Tibial artery (tissue), 4 donors: ENCODE data around the gene KCNK5.

Source experiments
- DNase-seq, 2 donors: peaks; one replicate each; pipeline ENCODE4 v3.0.0-alpha.2; 2019
- H3K27ac ChIP-seq, 2 donors: fragments of 200-600 bp; sonication (generic) in 1 of 2; 1 replicate in 1 of 2; 2 replicates in 1 of 2; pipeline ENCODE4 v1.5.1; 2018 to 2019; ENCODE audit warnings: mild to moderate bottlenecking in 1 of 2
- H3K27me3 ChIP-seq, 2 donors: fragments of 200-600 bp; sonication (generic) in 1 of 2; one replicate each; pipeline versions ENCODE4 v1.5.1 to v1.6.0; 2016 to 2019
- H3K36me3 ChIP-seq, 3 donors: fragments of 200-600 bp; sonication (generic) in 2 of 3; one replicate each; pipeline ENCODE4 v1.5.1; 2016 to 2019; ENCODE audit warnings: mild to moderate bottlenecking in 2 of 3
- H3K4me1 ChIP-seq, 4 donors: fragments of 200-600 bp; sonication (generic) in 2 of 4; 1 replicate in 3 of 4; 2 replicates in 1 of 4; pipeline ENCODE4 v1.5.1; 2016 to 2019
- H3K4me3 ChIP-seq, 2 donors: fragments of 200-600 bp; sonication (generic) in 1 of 2; 1 replicate in 1 of 2; 2 replicates in 1 of 2; pipeline ENCODE4 v1.5.1; 2018 to 2019; ENCODE audit warnings: mild to moderate bottlenecking in 2 of 2
- H3K9me3 ChIP-seq, 3 donors: fragments of 200-600 bp; sonication (generic) in 1 of 3; one replicate each; pipeline ENCODE4 v1.5.1; 2016 to 2019
- CTCF ChIP-seq, 2 experiments: fragments of 200-600 bp in 1 of 2; fragments of 450-650 bp in 1 of 2; IDR thresholded peaks; one replicate each; pipeline ENCODE4 v1.5.1; 2017 to 2019; ENCODE audit warnings: antibody characterized with exemption in 2 of 2, mild to moderate bottlenecking in 1 of 2, moderate library complexity in 1 of 2
- intact Hi-C: fragments of 100-400 bp; cut with DNase I; formaldehyde crosslinking; loops from one replicate; pipeline ENCODE4 v1.15.0; 2023; ENCODE audit warnings: low total_unique reads

Gene KCNK5

GRCh38 chr6:39225946-39226437 lies 3.3 kb downstream of the KCNK5 start:
- Histone ChIP-seq H3K27me3 (peaks cover 0 to 29% of the 10 kb centered on the region in 2 donors), H3K36me3 (no peaks in the 10 kb centered on the region), H3K4me3 (no peak overlapping the region), H3K27ac (no peak overlapping the region), H3K4me1 (peaks cover 0 to 16% (median 10%) of the 10 kb centered on the region in 4 donors), H3K9me3 (no peaks in the 10 kb centered on the region)
- no peak for TF ChIP-seq CTCF (IDR thresholded peaks at IDR 0.05)
- intact Hi-C loops: no loop called here
- no peak for DNase-seq

- TF ChIP-seq CTCF (IDR thresholded peaks at IDR 0.05): no peak
- peaks cover 0 to 29% of the 10 kb centered on the region in 2 donors for H3K27me3 ChIP-seq
- no peak for DNase-seq
- no peak overlapping the region for H3K4me3 ChIP-seq
- H3K9me3 ChIP-seq: no peaks in the 10 kb centered on the region
- H3K4me1 ChIP-seq: peaks cover 0 to 16% (median 10%) of the 10 kb centered on the region in 4 donors
- no peak overlapping the region for H3K27ac ChIP-seq
- intact Hi-C loops: no loop called here
- H3K36me3 ChIP-seq: no peaks in the 10 kb centered on the region
These were observed 3.7 kb downstream of the KCNK5 start for GRCh38 chr6:39225543-39225942.

- H3K27ac ChIP-seq: no peak overlapping the region
- no peaks in the 10 kb centered on the region for H3K9me3 ChIP-seq
- no peak for DNase-seq
- peaks cover 0 to 14% (median 10%) of the 10 kb centered on the region in 4 donors for H3K4me1 ChIP-seq
- peaks cover 0 to 29% of the 10 kb centered on the region in 2 donors for H3K27me3 ChIP-seq
- H3K4me3 ChIP-seq: no peak overlapping the region
- TF ChIP-seq CTCF (IDR thresholded peaks at IDR 0.05): no peak
- no peaks in the 10 kb centered on the region for H3K36me3 ChIP-seq
- intact Hi-C loops: no loop called here
These were observed 4.6 kb downstream of the KCNK5 start for GRCh38 chr6:39224523-39225182.

- intact Hi-C loops: no loop called here
- no peak for TF ChIP-seq CTCF (IDR thresholded peaks at IDR 0.05)
- H3K4me1 ChIP-seq: peaks cover 0 to 8% (median 5%) of the 10 kb centered on the region in 4 donors
- no peaks in the 10 kb centered on the region for H3K36me3 ChIP-seq
- no peak overlapping the region for H3K4me3 ChIP-seq
- H3K9me3 ChIP-seq: no peaks in the 10 kb centered on the region
- H3K27me3 ChIP-seq: peaks cover 0 to 27% of the 10 kb centered on the region in 2 donors
- H3K27ac ChIP-seq: no peak overlapping the region
- no peak for DNase-seq
These were observed 5.3 kb downstream of the KCNK5 start for GRCh38 chr6:39224011-39224410.

GRCh38 chr6:39223555-39223954 lies 5.7 kb downstream of the KCNK5 start:
- Histone ChIP-seq H3K27me3 (peaks cover 0 to 23% of the 10 kb centered on the region in 2 donors), H3K27ac (no peak overlapping the region), H3K36me3 (no peaks in the 10 kb centered on the region), H3K4me1 (peaks cover 0 to 3% (median 1%) of the 10 kb centered on the region in 4 donors), H3K9me3 (no peaks in the 10 kb centered on the region), H3K4me3 (no peak overlapping the region)
- intact Hi-C loops: no loop called here
- DNase-seq: no peak
- TF ChIP-seq CTCF (IDR thresholded peaks at IDR 0.05): no peak
